ENCODE measurements around the gene FAM13B.

DNA sequence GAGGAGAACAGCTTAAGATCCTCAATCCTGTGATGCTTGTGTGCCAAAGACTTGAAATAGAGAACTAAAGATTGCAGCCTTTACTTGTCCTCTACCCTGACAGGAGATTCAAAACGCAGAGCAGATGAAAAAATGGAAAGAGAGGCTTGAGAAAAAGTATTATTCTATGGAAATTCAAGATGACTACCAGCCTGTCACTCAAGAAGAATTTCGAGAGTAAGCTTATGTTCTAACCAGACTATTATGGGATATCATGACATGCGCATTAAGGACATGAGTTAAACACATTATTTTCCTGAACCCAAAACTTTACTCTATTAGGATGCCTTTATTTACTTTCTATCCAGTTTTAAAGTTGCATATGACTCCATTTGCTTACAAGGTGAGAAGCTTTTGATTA is 97.2 kb downstream of the FAM13B start:
- TF ChIP-seq, protein P1, sequence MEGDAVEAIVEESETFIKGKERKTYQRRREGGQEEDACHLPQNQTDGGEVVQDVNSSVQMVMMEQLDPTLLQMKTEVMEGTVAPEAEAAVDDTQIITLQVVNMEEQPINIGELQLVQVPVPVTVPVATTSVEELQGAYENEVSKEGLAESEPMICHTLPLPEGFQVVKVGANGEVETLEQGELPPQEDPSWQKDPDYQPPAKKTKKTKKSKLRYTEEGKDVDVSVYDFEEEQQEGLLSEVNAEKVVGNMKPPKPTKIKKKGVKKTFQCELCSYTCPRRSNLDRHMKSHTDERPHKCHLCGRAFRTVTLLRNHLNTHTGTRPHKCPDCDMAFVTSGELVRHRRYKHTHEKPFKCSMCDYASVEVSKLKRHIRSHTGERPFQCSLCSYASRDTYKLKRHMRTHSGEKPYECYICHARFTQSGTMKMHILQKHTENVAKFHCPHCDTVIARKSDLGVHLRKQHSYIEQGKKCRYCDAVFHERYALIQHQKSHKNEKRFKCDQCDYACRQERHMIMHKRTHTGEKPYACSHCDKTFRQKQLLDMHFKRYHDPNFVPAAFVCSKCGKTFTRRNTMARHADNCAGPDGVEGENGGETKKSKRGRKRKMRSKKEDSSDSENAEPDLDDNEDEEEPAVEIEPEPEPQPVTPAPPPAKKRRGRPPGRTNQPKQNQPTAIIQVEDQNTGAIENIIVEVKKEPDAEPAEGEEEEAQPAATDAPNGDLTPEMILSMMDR (IDR thresholded peaks at IDR 0.05; ENCODE audit: low read depth, low read length), result no peak
- TF ChIP-seq POLR2A (IDR thresholded peaks at IDR 0.05; ENCODE audit: extremely low read depth, insufficient read length) (no peak), MYC (IDR thresholded peaks at IDR 0.05; ENCODE audit: low read depth, low read length) (no peak)
- TF ChIP-seq, protein P2, sequence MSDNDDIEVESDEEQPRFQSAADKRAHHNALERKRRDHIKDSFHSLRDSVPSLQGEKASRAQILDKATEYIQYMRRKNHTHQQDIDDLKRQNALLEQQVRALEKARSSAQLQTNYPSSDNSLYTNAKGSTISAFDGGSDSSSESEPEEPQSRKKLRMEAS (IDR thresholded peaks at IDR 0.05; ENCODE audit: low read depth, low read length), result no peak

All from NB4 (cell line).